ENCODE data around the gene ILDR2. TPM values are rescaled to one million over a fixed set of nuclear protein-coding genes. Genes with fewer than 3 reads are reported as not detected.
A peak's percentile ranks its signal among the peaks of the same experiment; 100 is the strongest.

The ILDR2 gene
- total and polyA plus RNA-seq, 7 experiments from 2014 or later, result 0.15 to 10.0 (median 0.29) TPM; not detected in 2

DNA sequence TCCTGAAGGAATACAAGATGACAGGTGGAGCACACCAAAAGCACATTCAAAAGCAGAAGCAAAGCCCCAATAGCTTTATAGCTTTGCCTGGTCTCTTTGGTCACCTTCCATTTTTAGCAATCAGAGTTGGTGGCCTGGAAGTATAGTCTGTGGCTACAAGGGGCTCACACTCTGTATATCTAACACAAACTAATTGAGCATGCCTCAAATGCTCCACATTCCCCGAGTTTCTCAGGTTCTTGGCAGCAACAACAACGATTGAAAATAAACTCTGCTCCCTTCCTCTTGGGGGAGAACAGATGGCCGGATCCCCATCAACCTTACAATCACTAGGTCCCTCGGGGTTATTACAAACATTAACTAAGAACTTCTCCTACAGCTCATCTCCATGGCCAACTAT, 74.4 kb downstream of the ILDR2 start:
- Histone ChIP-seq H3K9me3 (ENCODE audit: control insufficient read depth in 2 of 3, low read length in 3 of 3) (peaks cover 0 to 14% (median 0%) of the 10 kb centered on the region in 3 experiments), H3K27ac (ENCODE audit: low read depth, low read length) (no peak overlapping the region), H3K4me3 (ENCODE audit: low read length) (no peak overlapping the region), H3K4me1 (ENCODE audit: control insufficient read depth in 2 of 2, insufficient read depth in 2 of 2, low read length in 2 of 2) (no peaks in the 10 kb centered on the region), H3K27me3 (ENCODE audit: control insufficient read depth in 2 of 2, insufficient read depth in 2 of 2, low read length in 2 of 2) (no peaks in the 10 kb centered on the region), H3K36me3 (ENCODE audit: control insufficient read depth in 2 of 3, insufficient read depth in 3 of 3, low read length in 3 of 3) (no peaks in the 10 kb centered on the region)
- Mint-ChIP-seq H3K4me3 (no peak overlapping the region), H3K9me3 (peaks cover 4 to 23% (median 12%) of the 10 kb centered on the region in 11 donors), H3K4me1 (peaks cover 0 to 16% (median 0%) of the 10 kb centered on the region in 7 donors), H3K27ac (no peak overlapping the region), H3K36me3 (peaks cover 3 to 15% (median 6%) of the 10 kb centered on the region in 5 donors), H3K27me3 (peaks cover 0 to 20% (median 8%) of the 10 kb centered on the region in 5 donors)
- POLR2A ChIA-PET, result no interaction called here
- ATAC-seq (no peak), DNase-seq (no peak)
- CTCF ChIA-PET, result interaction anchor here (0.9 kb wide), 1 partner anchor 156 kb away, joined by 3 read pairs; no protein-coding TSS in a partner anchor
- intact Hi-C loops (cut with micrococcal nuclease), result no loop called here

DNA sequence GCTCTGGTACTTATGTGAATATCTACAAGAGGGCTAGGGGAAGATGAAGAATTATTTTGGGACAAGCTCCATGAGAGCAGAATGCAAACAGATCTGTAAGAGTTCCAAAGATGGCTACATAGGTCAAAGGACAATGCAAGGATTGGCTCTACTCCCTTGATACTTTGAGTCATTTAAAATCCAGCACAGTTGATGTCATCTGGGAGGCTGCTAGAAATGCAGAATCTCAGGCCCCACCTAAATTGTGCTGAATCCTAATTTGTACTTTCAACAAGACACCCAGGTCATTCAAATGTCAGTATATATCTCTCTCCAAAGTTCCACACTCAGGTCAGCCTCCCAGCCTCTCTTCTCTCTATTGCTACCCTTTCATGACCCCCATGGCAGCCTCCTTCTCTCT, 75.6 kb downstream of the ILDR2 start:
- ChIA-PET POLR2A (no interaction called here), CTCF (interaction anchor here (1.5 kb wide), 1 partner anchor 9 kb away, joined by 4 read pairs; no protein-coding TSS in a partner anchor)
- Histone ChIP-seq H3K27me3 (ENCODE audit: control insufficient read depth in 2 of 2, insufficient read depth in 2 of 2, low read length in 2 of 2) (no peaks in the 10 kb centered on the region), H3K4me1 (ENCODE audit: control insufficient read depth in 2 of 2, insufficient read depth in 2 of 2, low read length in 2 of 2) (no peaks in the 10 kb centered on the region), H3K9me3 (ENCODE audit: control insufficient read depth in 2 of 3, low read length in 3 of 3) (peaks cover 0 to 14% (median 0%) of the 10 kb centered on the region in 3 experiments), H3K36me3 (ENCODE audit: control insufficient read depth in 2 of 3, insufficient read depth in 3 of 3, low read length in 3 of 3) (no peaks in the 10 kb centered on the region), H3K4me3 (ENCODE audit: low read length) (no peak overlapping the region), H3K27ac (ENCODE audit: low read depth, low read length) (no peak overlapping the region)
- Mint-ChIP-seq H3K27ac (no peak overlapping the region), H3K36me3 (peaks cover 3 to 17% (median 7%) of the 10 kb centered on the region in 5 donors), H3K4me1 (peaks cover 0 to 7% (median 0%) of the 10 kb centered on the region in 7 donors), H3K4me3 (no peak overlapping the region), H3K27me3 (peaks cover 0 to 27% (median 11%) of the 10 kb centered on the region in 5 donors), H3K9me3 (peaks cover 4 to 26% (median 12%) of the 10 kb centered on the region in 11 donors)
- no peak for DNase-seq
- no peak for ATAC-seq
- intact Hi-C loops (cut with micrococcal nuclease), result no loop called here

DNA sequence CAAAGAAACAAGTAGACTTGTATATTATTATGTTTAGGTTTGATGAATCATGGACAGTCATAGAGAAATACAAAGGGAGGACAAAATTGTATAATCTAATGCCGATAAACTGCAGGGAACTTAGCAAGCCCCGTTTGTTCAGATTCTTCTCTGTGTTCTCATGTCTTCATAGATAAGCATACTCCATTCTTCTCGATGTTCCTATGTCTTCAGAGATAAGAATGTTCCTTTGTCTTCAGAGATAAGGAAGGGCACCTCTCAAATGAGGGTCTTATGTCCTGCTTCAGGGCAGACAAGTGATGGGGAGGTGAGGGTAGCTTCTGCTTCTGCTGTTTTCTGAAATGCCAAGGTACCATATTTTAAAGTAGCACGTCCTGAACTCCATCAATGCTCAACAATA, 79.6 kb downstream of the ILDR2 start:
- no peaks in the 10 kb centered on the region for H3K36me3 ChIP-seq (ENCODE audit: control insufficient read depth in 2 of 3, insufficient read depth in 3 of 3, low read length in 3 of 3)
- DNase-seq (no peak), ATAC-seq (no peak)
- H3K4me1 ChIP-seq (ENCODE audit: control insufficient read depth in 2 of 2, insufficient read depth in 2 of 2, low read length in 2 of 2), result no peaks in the 10 kb centered on the region
- peaks cover 7 to 52% (median 19%) of the 10 kb centered on the region in 5 donors for H3K27me3 Mint-ChIP-seq
- H3K4me3 Mint-ChIP-seq, result no peak overlapping the region
- H3K9me3 Mint-ChIP-seq, result peaks cover 4 to 26% (median 12%) of the 10 kb centered on the region in 11 donors
- no peaks in the 10 kb centered on the region for H3K27me3 ChIP-seq (ENCODE audit: control insufficient read depth in 2 of 2, insufficient read depth in 2 of 2, low read length in 2 of 2)
- peaks cover 0 to 14% (median 0%) of the 10 kb centered on the region in 3 experiments for H3K9me3 ChIP-seq (ENCODE audit: control insufficient read depth in 2 of 3, low read length in 3 of 3)
- intact Hi-C loops (cut with micrococcal nuclease), result no loop called here
- no peak overlapping the region for H3K4me3 ChIP-seq (ENCODE audit: low read length)
- H3K27ac ChIP-seq (ENCODE audit: low read depth, low read length), result no peak overlapping the region
- CTCF ChIA-PET, result no interaction called here
- POLR2A ChIA-PET, result no interaction called here
- H3K4me1 Mint-ChIP-seq, result no peaks in the 10 kb centered on the region
- no peak overlapping the region for H3K27ac Mint-ChIP-seq
- peaks cover 2 to 17% (median 7%) of the 10 kb centered on the region in 5 donors for H3K36me3 Mint-ChIP-seq

DNA sequence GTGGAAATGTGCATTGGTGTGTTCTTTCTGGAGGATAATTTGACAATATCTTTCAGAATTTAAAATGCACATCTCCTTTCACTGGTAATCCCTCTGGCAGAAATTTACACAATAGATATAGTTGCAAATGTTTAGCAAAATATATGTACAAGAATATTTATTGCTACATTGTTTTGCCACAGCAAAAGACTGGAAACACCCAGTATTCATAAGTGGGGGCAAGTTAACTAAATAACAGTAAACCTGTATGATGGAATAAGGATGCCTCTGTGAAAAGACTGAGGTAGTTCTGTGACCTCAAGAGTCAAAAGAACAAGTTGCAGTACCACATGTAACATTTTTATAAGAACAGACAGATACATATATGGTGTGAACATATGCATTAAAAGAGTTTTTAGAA, 85.6 kb downstream of the ILDR2 start:
- Histone ChIP-seq H3K4me1 (ENCODE audit: control insufficient read depth in 2 of 2, insufficient read depth in 2 of 2, low read length in 2 of 2) (peaks cover 0 to 1% of the 10 kb centered on the region in 2 donors), H3K27ac (ENCODE audit: low read depth, low read length) (no peak overlapping the region), H3K27me3 (ENCODE audit: control insufficient read depth in 2 of 2, insufficient read depth in 2 of 2, low read length in 2 of 2) (no peaks in the 10 kb centered on the region), H3K9me3 (ENCODE audit: control insufficient read depth in 2 of 3, low read length in 3 of 3) (no peaks in the 10 kb centered on the region), H3K4me3 (ENCODE audit: low read length) (no peak overlapping the region), H3K36me3 (ENCODE audit: control insufficient read depth in 2 of 3, insufficient read depth in 3 of 3, low read length in 3 of 3) (no peaks in the 10 kb centered on the region)
- Mint-ChIP-seq H3K27ac (no peak overlapping the region), H3K9me3 (peaks cover 0 to 1% (median 0%) of the 10 kb centered on the region in 11 donors), H3K27me3 (peaks cover 12 to 62% (median 16%) of the 10 kb centered on the region in 5 donors), H3K4me1 (peaks cover 3 to 16% (median 8%) of the 10 kb centered on the region in 7 donors), H3K36me3 (peaks cover 0 to 2% (median 0%) of the 10 kb centered on the region in 5 donors), H3K4me3 (no peak overlapping the region)
- ChIA-PET CTCF (no interaction called here), POLR2A (no interaction called here)
- DNase-seq, result no peak
- ATAC-seq, result no peak
- intact Hi-C loops (cut with micrococcal nuclease), result no loop called here

DNA sequence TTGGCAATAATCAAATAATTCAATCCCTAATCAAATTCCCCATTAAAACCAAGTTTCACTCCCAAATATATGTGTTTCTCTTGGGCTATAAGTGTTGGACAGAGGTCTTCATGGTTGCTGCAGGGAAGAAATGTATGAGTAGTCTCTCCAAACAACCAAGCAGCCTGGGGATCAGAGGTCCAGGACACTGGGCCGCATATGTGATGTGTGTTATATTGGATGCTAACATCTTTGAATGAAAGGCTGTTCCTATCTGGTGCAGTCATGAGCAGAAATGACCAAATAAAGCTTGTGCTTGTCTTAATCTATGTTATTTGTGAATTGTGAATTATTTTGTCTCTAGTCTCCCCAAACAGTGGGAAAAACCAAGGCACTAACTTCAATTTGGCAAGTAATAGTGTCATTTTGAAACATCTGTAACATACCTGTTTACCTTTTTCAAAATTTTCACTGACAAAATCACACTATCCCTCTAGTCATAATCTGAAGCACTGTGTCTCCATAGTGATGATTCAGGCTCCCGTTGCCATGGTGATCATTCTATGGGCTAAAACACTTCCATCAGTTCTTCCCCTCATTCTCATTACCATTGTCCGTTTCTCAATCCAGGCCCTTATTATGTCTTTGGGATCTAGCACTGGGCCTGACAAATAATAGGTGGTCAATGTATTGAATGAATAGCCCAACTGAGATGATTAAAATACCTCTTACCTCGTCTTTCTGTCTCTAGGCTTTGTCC, 86.8 kb downstream of the ILDR2 start:
- intact Hi-C loops (cut with micrococcal nuclease), result no loop called here
- no peak overlapping the region for H3K4me3 ChIP-seq (ENCODE audit: low read length)
- no peak overlapping the region for H3K27ac ChIP-seq (ENCODE audit: low read depth, low read length)
- ChIA-PET POLR2A (no interaction called here), CTCF (no interaction called here)
- H3K27ac Mint-ChIP-seq, result no peak overlapping the region
- H3K9me3 ChIP-seq (ENCODE audit: control insufficient read depth in 2 of 3, low read length in 3 of 3), result no peaks in the 10 kb centered on the region
- H3K9me3 Mint-ChIP-seq, result peaks cover 0 to 1% (median 0%) of the 10 kb centered on the region in 11 donors
- H3K36me3 Mint-ChIP-seq, result peaks cover 0 to 2% (median 0%) of the 10 kb centered on the region in 5 donors
- H3K4me3 Mint-ChIP-seq, result no peak overlapping the region
- H3K4me1 Mint-ChIP-seq, result peaks cover 6 to 26% (median 18%) of the 10 kb centered on the region in 7 donors
- ATAC-seq, result no peak
- no peaks in the 10 kb centered on the region for H3K36me3 ChIP-seq (ENCODE audit: control insufficient read depth in 2 of 3, insufficient read depth in 3 of 3, low read length in 3 of 3)
- peaks cover 8 to 64% (median 23%) of the 10 kb centered on the region in 5 donors for H3K27me3 Mint-ChIP-seq
- DNase-seq, result no peak
- peaks cover 6 to 7% of the 10 kb centered on the region in 2 donors for H3K4me1 ChIP-seq (ENCODE audit: control insufficient read depth in 2 of 2, insufficient read depth in 2 of 2, low read length in 2 of 2)
- no peaks in the 10 kb centered on the region for H3K27me3 ChIP-seq (ENCODE audit: control insufficient read depth in 2 of 2, insufficient read depth in 2 of 2, low read length in 2 of 2)

DNA sequence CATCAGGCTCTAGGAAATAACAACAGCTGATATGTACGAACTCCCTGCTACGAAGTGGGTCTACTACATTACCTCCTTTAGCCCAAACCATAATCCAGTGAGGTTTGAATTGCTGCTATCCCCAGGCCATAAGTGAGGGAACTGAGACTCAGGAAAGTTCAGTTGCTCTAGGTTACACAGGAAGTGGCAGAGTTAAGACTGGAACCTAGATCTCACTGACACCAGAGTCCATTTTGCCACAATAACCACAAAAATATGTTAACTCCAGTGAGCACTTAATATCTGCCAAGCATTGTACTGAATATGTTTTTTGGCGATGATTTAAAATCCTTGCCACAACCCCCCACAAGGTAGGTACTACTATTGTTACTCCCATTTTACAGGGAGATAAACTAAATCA, 90.4 kb downstream of the ILDR2 start:
- H3K4me1 ChIP-seq (ENCODE audit: control insufficient read depth in 2 of 2, insufficient read depth in 2 of 2, low read length in 2 of 2), result peaks cover 6 to 7% of the 10 kb centered on the region in 2 donors
- POLR2A ChIA-PET, result interaction anchor here (0.7 kb wide), 1 partner anchor 702 kb away, joined by 4 read pairs; no protein-coding TSS in a partner anchor
- no peak for ATAC-seq
- H3K27ac ChIP-seq (ENCODE audit: low read depth, low read length), result no peak overlapping the region
- Mint-ChIP-seq H3K27ac (no peak overlapping the region), H3K4me1 (peaks cover 6 to 25% (median 21%) of the 10 kb centered on the region in 7 donors), H3K27me3 (peaks cover 6 to 57% (median 22%) of the 10 kb centered on the region in 5 donors), H3K4me3 (peak overlapping the region in 2 of 10 donors; percentile 15 to 58), H3K9me3 (peaks cover 0 to 1% (median 0%) of the 10 kb centered on the region in 11 donors), H3K36me3 (peaks cover 0 to 2% (median 0%) of the 10 kb centered on the region in 5 donors)
- H3K4me3 ChIP-seq (ENCODE audit: low read length), result no peak overlapping the region
- CTCF ChIA-PET, result interaction anchor here (0.5 kb wide), 2 partner anchors 173 to 366 kb away, joined by 3 read pairs; no protein-coding TSS in a partner anchor
- H3K36me3 ChIP-seq (ENCODE audit: control insufficient read depth in 2 of 3, insufficient read depth in 3 of 3, low read length in 3 of 3), result no peaks in the 10 kb centered on the region
- no peaks in the 10 kb centered on the region for H3K27me3 ChIP-seq (ENCODE audit: control insufficient read depth in 2 of 2, insufficient read depth in 2 of 2, low read length in 2 of 2)
- no peak for DNase-seq
- H3K9me3 ChIP-seq (ENCODE audit: control insufficient read depth in 2 of 3, low read length in 3 of 3), result no peaks in the 10 kb centered on the region
- intact Hi-C loops (cut with micrococcal nuclease), result no loop called here
